HG02642 (cell line): Measurements from ENCODE around the gene TM4SF18.

Experiments
- ATAC-seq: cut with Tn5 transposase; IDR thresholded peaks from one replicate; pipeline ENCODE4 v1.9.1; 2021; ENCODE audit warnings: mild to moderate bottlenecking; ENCODE audit not compliant: unreplicated experiment, poor library complexity

Gene TM4SF18

GRCh38 chr3:149331396-149331795 lies 2.0 kb downstream of the TM4SF18 start:
- ATAC-seq, result no peak

GRCh38 chr3:149330609-149331331 lies 2.7 kb downstream of the TM4SF18 start:
- ATAC-seq, result no peak

GRCh38 chr3:149327156-149327555 lies 6.3 kb downstream of the TM4SF18 start:
- ATAC-seq, result no peak

- no peak for ATAC-seq
Measured at GRCh38 chr3:149325581-149325980, 7.9 kb downstream of the TM4SF18 start.

- no peak for ATAC-seq
Measured at GRCh38 chr3:149324332-149324731, 9.1 kb downstream of the TM4SF18 start.

GRCh38 chr3:149321640-149322039 lies 11.8 kb downstream of the TM4SF18 start:
- no peak for ATAC-seq

- ATAC-seq, result no peak
Measured at GRCh38 chr3:149321136-149321535, 12.3 kb downstream of the TM4SF18 start.

GRCh38 chr3:149319750-149320149 lies 13.7 kb downstream of the TM4SF18 start:
- ATAC-seq, result no peak

- no peak for ATAC-seq
Measured at GRCh38 chr3:149317072-149317471, 16.4 kb downstream of the TM4SF18 start.

- no peak for ATAC-seq
Measured at GRCh38 chr3:149316437-149316836, 17.0 kb downstream of the TM4SF18 start.

GRCh38 chr3:149315694-149316093 lies 17.7 kb downstream of the TM4SF18 start:
- ATAC-seq, result no peak

GRCh38 chr3:149314807-149315578 lies 18.4 kb downstream of the TM4SF18 start:
- ATAC-seq, result no peak

GRCh38 chr3:149313542-149313941 lies 19.9 kb downstream of the TM4SF18 start:
- no peak for ATAC-seq

GRCh38 chr3:149310796-149311534 lies 22.5 kb downstream of the TM4SF18 start:
- ATAC-seq, result no peak

GRCh38 chr3:149307435-149307783 lies 26.0 kb downstream of the TM4SF18 start:
- no peak for ATAC-seq

GRCh38 chr3:149306751-149307434 lies 26.5 kb downstream of the TM4SF18 start:
- ATAC-seq, result no peak

GRCh38 chr3:149305376-149305775 lies 28.1 kb downstream of the TM4SF18 start:
- no peak for ATAC-seq

- no peak for ATAC-seq
Measured at GRCh38 chr3:149299938-149300801, 33.3 kb downstream of the TM4SF18 start.

- no peak for ATAC-seq
Measured at GRCh38 chr3:149296972-149297371, 36.5 kb downstream of the TM4SF18 start.

GRCh38 chr3:149292666-149293065 lies 40.8 kb downstream of the TM4SF18 start:
- ATAC-seq, result no peak
